ENCODE measurements around the gene MCCC2. TPM values are rescaled to one million over a fixed set of nuclear protein-coding genes. Genes with fewer than 3 reads are reported as not detected.
"Not testable (repeated sequence)": the region's sequence is repeated elsewhere in the genome, so short reads cannot be mapped to it uniquely, and the experiment has no call there.

Gene MCCC2
- total RNA-seq, 1 experiment from 2014 or later, result 46.7 TPM

DNA sequence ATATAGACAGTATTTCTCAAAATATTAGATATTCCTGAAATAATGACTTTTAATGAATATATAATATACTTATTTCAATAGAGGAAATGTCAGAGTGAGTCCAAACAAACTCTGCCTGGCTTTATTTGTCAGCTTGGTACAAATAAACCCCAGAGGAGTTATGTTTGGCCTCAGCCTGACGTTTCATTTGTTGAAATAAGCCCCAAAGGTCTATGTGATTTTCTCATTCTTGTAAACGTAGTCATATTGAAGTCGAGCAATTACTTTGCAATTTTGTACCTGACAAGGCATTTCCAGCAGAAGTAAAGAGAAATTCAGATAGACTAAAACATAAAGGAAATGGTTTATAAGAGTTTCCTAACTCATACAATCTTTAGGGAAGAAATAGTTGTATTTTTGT, 57.9 kb downstream of the MCCC2 start:
- ChIA-PET POLR2A (ENCODE audit: low non-redundant PET) (no interaction called here), CTCF (interaction anchor here (0.9 kb wide), 1 partner anchor 44 kb away, joined by 3 read pairs; no protein-coding TSS in a partner anchor)
- intact Hi-C loops (cut with micrococcal nuclease; ENCODE audit: unreplicated experiment), result no loop called here
- Histone ChIP-seq H3K9me3 (ENCODE audit: low read depth, low read length, poor library complexity, severe bottlenecking) (no peaks in the 10 kb centered on the region), H3K36me3 (ENCODE audit: insufficient read depth, low read length, poor library complexity, severe bottlenecking) (peaks cover 3% of the 10 kb centered on the region), H3K4me1 (ENCODE audit: insufficient read depth, low read length, poor library complexity, severe bottlenecking) (no peaks in the 10 kb centered on the region), H3K4me3 (ENCODE audit: low read depth, low read length, poor library complexity, severe bottlenecking) (no peak overlapping the region), H3K27me3 (replicated peaks; ENCODE audit: insufficient read depth, low read depth, low read length, poor library complexity) (no peaks in the 10 kb centered on the region), H3K27ac (ENCODE audit: low read depth, low read length, poor library complexity, severe bottlenecking) (no peak overlapping the region)
- no TSS peak for BruUV-seq (replicated peaks)
- DNase-seq (ENCODE audit: low spot score), result no peak
- no peak for TF ChIP-seq CTCF (conservative IDR thresholded peaks at IDR 0.05; ENCODE audit: low read depth, low read length)
- no peak for TF ChIP-seq EZH2 (IDR thresholded peaks at IDR 0.05; ENCODE audit: borderline replicate concordance, low read depth, low read length, poor library complexity, severe bottlenecking)

GRCh38 chr5:71650940-71651339, 63.8 kb downstream of the MCCC2 start:
- H3K36me3 ChIP-seq (ENCODE audit: insufficient read depth, low read length, poor library complexity, severe bottlenecking); BruUV-seq (replicated peaks); POLR2A ChIA-PET (ENCODE audit: low non-redundant PET); CTCF ChIA-PET; H3K9me3 ChIP-seq (ENCODE audit: low read depth, low read length, poor library complexity, severe bottlenecking); DNase-seq (ENCODE audit: low spot score); H3K27me3 ChIP-seq (replicated peaks; ENCODE audit: insufficient read depth, low read depth, low read length, poor library complexity); H3K4me3 ChIP-seq (ENCODE audit: low read depth, low read length, poor library complexity, severe bottlenecking); H3K27ac ChIP-seq (ENCODE audit: low read depth, low read length, poor library complexity, severe bottlenecking): not testable (repeated sequence)
- peaks cover 17% of the 10 kb centered on the region for H3K4me1 ChIP-seq (ENCODE audit: insufficient read depth, low read length, poor library complexity, severe bottlenecking)
- intact Hi-C loops (cut with micrococcal nuclease; ENCODE audit: unreplicated experiment), result loop anchor here (5.0 kb wide), 1 partner anchor 106 kb away; no protein-coding TSS in a partner anchor

DNA sequence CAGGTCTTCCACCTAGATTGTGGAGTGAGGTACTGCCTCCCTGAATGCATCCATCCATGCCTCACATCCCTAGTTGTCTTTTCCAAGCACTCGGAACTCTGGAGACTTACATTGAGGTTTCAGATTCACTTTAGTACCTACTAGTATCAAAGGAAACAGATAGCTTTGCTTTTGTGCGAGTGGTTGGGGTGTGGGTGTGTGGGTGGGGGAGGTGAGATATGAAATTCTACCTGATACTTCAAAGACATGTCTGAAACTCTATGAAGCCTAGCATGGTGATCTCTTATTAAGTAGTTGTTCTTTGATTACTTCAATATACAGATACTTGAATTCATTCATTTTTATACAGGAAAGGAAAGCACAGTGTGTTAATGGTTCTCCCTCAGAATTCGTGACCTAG, 64.4 kb downstream of the MCCC2 start:
- Histone ChIP-seq H3K27me3 (replicated peaks; ENCODE audit: insufficient read depth, low read depth, low read length, poor library complexity) (no peaks in the 10 kb centered on the region), H3K27ac (ENCODE audit: low read depth, low read length, poor library complexity, severe bottlenecking) (no peak overlapping the region), H3K4me3 (ENCODE audit: low read depth, low read length, poor library complexity, severe bottlenecking) (no peak overlapping the region), H3K9me3 (ENCODE audit: low read depth, low read length, poor library complexity, severe bottlenecking) (no peaks in the 10 kb centered on the region), H3K36me3 (ENCODE audit: insufficient read depth, low read length, poor library complexity, severe bottlenecking) (peaks cover 6% of the 10 kb centered on the region), H3K4me1 (ENCODE audit: insufficient read depth, low read length, poor library complexity, severe bottlenecking) (peaks cover 17% of the 10 kb centered on the region)
- ChIA-PET CTCF (no interaction called here), POLR2A (ENCODE audit: low non-redundant PET) (no interaction called here)
- no peak for TF ChIP-seq CTCF (conservative IDR thresholded peaks at IDR 0.05; ENCODE audit: low read depth, low read length)
- TF ChIP-seq EZH2 (IDR thresholded peaks at IDR 0.05; ENCODE audit: borderline replicate concordance, low read depth, low read length, poor library complexity, severe bottlenecking), result no peak
- DNase-seq (ENCODE audit: low spot score), result no peak
- no TSS peak for BruUV-seq (replicated peaks)
- intact Hi-C loops (cut with micrococcal nuclease; ENCODE audit: unreplicated experiment), result loop anchor here (5.0 kb wide), 1 partner anchor 106 kb away; no protein-coding TSS in a partner anchor

DNA sequence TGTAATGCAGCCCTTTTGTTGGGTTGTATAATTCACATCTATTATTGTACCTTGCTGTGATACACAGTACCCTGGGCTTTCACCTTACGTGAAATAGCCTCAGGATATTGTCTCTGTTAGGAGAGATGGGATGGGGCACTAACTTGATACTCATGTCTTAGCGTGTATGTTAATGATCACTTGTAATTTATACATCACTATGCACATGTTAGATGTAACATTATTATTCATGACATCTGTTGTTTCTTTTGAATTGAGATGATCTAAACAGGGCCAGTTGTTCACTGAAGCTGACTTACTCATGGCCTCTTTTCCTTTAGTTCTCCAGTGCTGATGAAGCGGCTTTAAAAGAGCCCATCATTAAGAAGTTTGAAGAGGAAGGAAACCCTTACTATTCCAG, 65.2 kb downstream of the MCCC2 start:
- H3K4me1 ChIP-seq (ENCODE audit: insufficient read depth, low read length, poor library complexity, severe bottlenecking), result peaks cover 17% of the 10 kb centered on the region
- H3K36me3 ChIP-seq (ENCODE audit: insufficient read depth, low read length, poor library complexity, severe bottlenecking), result peaks cover 6% of the 10 kb centered on the region
- no peak for TF ChIP-seq CTCF (conservative IDR thresholded peaks at IDR 0.05; ENCODE audit: low read depth, low read length)
- no peak for TF ChIP-seq EZH2 (IDR thresholded peaks at IDR 0.05; ENCODE audit: borderline replicate concordance, low read depth, low read length, poor library complexity, severe bottlenecking)
- H3K27ac ChIP-seq (ENCODE audit: low read depth, low read length, poor library complexity, severe bottlenecking), result peak overlapping the region; percentile 25
- H3K27me3 ChIP-seq (replicated peaks; ENCODE audit: insufficient read depth, low read depth, low read length, poor library complexity), result no peaks in the 10 kb centered on the region
- H3K4me3 ChIP-seq (ENCODE audit: low read depth, low read length, poor library complexity, severe bottlenecking), result no peak overlapping the region
- CTCF ChIA-PET, result no interaction called here
- H3K9me3 ChIP-seq (ENCODE audit: low read depth, low read length, poor library complexity, severe bottlenecking), result no peaks in the 10 kb centered on the region
- intact Hi-C loops (cut with micrococcal nuclease; ENCODE audit: unreplicated experiment), result loop anchor here (5.0 kb wide), 1 partner anchor 105 kb away; no protein-coding TSS in a partner anchor
- DNase-seq (ENCODE audit: low spot score), result no peak
- POLR2A ChIA-PET (ENCODE audit: low non-redundant PET), result no interaction called here
- no TSS peak for BruUV-seq (replicated peaks)

Measured in A673 (cell line).